Activated gamma-delta T cell (primary cell): ENCODE results near the gene PDE4D.
"Not testable (repeated sequence)": the region's sequence is repeated elsewhere in the genome, so short reads cannot be mapped to it uniquely, and the experiment has no call there.

Experiments
- DNase-seq: peaks from one replicate; lab custom pipeline; 2025; lab: John Stamatoyannopoulos, UW

PDE4D gene

GRCh38 chr5:59005934-59006701, 887.4 kb downstream of the PDE4D start:
- DNase-seq, result no peak

- no peak for DNase-seq
These were observed 889.9 kb downstream of the PDE4D start for GRCh38 chr5:59003641-59004040.

DNA sequence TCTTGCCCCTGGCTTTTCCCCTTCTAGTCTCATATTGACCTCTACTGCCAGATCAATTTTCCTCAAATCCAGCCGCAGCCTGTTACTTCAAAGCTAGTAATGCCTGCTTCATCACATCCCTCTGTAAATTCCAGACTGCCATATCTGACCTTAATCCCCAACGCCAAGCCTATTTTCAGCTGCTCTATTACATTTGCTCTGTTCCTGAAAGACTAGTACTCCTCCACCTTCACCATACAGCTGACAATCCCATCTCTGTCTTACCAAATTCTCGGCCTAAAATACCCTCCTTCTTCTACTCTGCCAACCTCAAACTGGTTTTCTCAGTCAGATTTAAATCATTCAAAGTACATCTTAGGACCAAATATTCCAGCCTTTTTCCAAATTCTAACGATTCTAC, 890.4 kb downstream of the PDE4D start:
- no peak for DNase-seq

- no peak for DNase-seq
These were observed 891.2 kb downstream of the PDE4D start for GRCh38 chr5:59002162-59002825.

- no peak for DNase-seq
These were observed 891.8 kb downstream of the PDE4D start for GRCh38 chr5:59001716-59002115.

GRCh38 chr5:59001154-59001553, 892.4 kb downstream of the PDE4D start:
- no peak for DNase-seq

- no peak for DNase-seq
These were observed 893.3 kb downstream of the PDE4D start for GRCh38 chr5:59000211-59000610.

GRCh38 chr5:58999804-59000203, 893.7 kb downstream of the PDE4D start:
- no peak for DNase-seq

- DNase-seq, result no peak
These were observed 895.0 kb downstream of the PDE4D start for GRCh38 chr5:58998544-58998943.

- not testable (repeated sequence) for DNase-seq
These were observed 897.7 kb downstream of the PDE4D start for GRCh38 chr5:58995779-58996178.

DNA sequence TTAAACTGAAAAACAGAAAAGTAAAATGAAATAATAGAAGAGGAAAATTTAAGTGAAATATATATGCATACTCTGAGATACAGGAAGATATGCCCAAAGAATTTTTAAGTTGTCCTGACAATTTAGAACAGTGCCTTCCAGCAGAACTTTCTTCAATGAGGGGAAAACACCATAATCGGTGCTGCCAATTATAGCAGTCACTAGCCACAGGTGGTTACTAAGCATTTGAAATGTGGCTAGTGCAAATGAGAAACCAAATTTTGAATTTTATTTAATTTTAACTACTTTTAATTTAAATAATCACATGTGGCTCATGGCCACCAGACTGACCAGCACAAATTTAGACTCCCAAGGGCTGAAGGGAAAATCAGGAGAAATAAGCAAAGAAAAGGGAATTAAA, 900.1 kb downstream of the PDE4D start:
- no peak for DNase-seq

- no peak for DNase-seq
These were observed 904.6 kb downstream of the PDE4D start for GRCh38 chr5:58988938-58989337.

GRCh38 chr5:58987193-58987592, 906.3 kb downstream of the PDE4D start:
- no peak for DNase-seq

GRCh38 chr5:58986281-58986680, 907.2 kb downstream of the PDE4D start:
- DNase-seq, result no peak

GRCh38 chr5:58985759-58986158, 907.8 kb downstream of the PDE4D start:
- DNase-seq, result no peak

DNA sequence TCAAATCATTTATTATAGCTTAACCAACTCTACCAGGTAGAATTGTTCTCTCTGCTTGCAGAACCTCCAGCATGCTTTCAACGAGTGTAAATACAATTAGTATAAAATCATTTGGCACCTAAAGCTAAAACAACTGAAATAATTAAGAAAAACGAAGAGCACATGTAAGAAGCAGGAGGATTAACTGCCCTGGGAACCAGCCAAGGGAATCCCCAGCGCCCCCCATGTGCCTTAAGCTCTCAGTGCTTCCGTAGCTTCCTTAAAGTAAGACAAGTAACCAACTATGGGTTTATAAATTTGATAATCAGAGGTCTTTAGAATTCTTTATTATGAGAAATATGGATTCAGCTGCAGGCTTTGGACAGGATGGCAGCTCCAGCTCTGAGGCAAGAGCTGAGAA, 908.2 kb downstream of the PDE4D start:
- no peak for DNase-seq

DNA sequence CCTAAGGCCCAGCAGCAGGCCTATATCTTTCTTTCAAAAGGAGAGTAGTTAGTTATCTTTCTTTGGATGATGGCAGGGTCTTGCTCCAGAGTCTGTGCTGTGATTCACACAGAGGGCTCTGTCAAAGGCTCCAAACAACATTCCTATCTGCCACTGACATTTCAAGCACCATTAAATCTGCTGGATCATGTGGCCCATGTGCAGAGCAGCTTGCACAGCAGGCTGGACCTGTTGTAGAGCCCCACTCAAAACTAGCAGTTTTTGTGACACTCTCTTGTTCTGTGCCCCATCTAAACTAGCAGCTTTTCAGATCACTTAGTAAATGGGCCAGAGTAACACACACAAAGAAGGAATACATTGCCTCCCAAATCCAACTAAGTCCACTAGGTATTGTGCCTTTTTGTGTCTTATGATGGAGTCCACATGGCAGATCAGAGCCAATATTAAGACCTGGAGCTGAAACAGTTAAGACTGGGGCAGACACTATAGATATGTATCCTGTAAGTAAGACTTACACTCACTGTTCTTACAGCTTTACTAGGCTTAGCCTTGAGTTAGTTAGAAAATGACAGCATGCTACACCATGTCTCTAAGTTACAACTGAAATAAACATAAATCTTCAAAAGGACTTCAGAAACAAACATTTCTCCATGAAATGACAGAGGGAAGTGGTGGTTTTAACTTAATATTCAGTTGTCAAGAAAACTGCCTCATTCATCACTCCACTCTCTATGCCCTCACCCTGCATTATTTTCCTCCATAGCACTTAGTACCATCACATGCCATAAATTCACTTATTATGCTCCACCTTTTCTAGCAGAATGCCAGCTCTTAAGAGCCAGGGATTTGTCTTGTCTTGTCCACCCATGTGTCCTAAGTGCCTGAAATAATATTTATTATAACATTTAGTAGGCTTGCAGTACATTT, 909.7 kb downstream of the PDE4D start:
- no peak for DNase-seq

DNA sequence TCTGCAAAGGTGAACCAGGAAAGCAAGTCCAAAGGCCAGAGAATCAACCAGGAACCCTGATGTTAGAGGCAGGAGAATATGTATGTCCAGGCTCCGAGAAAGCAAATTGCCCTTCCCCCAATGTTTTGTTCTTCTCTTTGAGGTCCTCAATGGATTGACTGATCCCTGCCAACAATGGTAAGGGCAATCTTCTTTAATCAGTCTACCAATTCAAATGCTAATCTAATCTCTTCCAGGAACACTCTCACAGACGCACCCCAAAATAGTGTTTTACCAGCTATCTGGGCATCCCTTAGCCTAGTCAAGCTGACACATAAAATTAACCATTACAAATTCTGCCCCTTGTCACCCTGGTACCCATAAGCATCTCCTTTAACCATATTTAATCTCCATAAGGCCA, 912.6 kb downstream of the PDE4D start:
- no peak for DNase-seq

GRCh38 chr5:58979090-58979489, 914.4 kb downstream of the PDE4D start:
- no peak for DNase-seq

GRCh38 chr5:58974601-58975000, 918.9 kb downstream of the PDE4D start:
- no peak for DNase-seq

- DNase-seq, result no peak
These were observed 919.4 kb downstream of the PDE4D start for GRCh38 chr5:58974083-58974482.

DNA sequence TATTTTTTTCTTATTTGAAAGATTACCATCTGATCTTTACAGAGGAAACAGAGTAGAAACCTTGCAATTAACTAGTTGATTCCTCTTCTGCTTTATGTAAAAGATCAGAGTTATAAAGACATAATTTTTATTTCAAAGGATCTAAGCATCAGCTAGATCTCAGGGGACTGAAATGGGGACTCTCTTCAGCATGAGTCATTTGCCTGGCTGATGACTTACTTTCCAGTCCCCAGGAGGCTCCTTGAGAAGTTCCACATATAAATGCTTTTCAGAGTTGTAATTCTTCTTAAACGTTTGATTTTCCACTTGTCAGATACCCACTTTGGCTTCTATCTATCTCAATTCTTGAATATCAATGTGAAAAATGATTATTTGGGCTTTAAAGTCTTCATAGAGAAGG, 921.2 kb downstream of the PDE4D start:
- DNase-seq, result no peak

- DNase-seq, result no peak
These were observed 922.8 kb downstream of the PDE4D start for GRCh38 chr5:58970766-58971165.
